Suppressor macrophage treated with lipopolysaccharide for 1 hour (primary cell): ENCODE results near the gene NDUFAF8.

Source experiments
- DNase-seq, 3 donors: peaks; one replicate each; pipeline ENCODE4 v3.0.0-alpha.2; 2020 to 2022

The NDUFAF8 gene

DNA sequence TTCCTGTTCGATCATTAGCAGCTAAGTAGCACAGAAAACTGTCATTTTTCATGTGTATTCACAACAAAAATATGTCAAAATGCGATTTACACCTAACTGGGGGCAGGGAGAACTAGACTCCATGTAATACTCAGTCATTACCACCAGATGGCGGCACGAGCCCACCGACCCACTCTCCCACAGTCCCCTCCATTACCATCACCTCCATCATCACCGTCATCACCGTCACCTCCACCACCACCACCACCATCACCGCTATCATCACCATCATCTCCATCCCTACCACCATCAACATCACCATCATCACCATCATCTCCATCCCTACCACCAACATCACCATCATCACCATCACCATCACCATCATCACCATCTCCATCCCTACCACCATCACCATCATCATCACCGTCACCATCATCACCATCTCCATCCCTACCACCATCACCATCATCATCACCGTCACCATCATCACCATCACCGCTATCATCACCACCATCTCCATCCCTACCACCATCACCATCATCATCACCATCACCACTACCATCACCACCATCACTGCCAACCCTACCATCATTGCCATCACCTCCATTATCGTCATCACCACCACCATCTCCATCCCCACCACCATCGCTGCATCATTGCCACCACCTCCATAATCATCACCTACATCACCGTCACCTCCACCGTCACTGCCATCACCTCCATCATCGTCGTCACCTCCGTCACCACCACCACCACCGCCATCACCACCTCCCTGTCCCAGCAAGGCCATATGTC lies 14.4 kb downstream of the NDUFAF8 start:
- peak; percentile 53 to 61 (median 57) for DNase-seq

DNA sequence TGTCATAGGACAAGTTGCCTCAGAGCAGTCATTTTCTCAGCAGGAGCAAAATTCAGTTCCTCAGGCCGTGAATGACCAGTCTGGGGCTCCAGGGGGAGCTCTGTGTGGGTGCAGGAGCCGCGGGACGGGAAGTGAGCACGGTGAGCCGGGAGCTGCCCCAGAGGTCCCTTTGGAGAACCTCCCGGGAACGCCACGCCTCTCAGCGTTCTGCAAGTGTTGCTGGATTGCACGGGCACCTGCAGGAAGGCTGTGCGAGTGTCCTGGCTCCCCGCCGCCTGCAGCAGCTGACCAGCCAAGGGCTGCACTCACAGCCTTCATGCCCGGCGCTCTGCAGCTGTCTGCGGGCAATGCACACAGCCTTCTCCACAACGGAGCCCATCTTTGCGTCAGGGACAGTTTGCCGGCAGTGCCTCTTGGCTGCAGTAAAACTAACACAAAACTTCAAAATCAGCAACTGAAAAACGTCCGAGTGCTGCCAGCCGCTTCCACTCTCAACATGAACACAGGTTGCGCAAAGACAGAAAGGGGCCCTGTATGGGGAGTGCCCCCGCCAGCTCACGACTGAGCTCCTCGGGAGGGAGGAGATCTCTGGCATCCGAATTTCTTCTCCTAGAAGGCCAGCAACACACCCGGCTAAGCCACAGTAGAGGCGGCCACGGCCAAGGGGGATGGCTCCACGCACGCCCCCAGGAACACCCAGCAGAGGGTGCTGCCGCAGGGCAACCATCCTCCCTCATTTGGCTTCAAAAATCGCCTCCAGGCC lies 16.0 kb downstream of the NDUFAF8 start:
- peak; percentile 89 to 90 (median 90) for DNase-seq

DNA sequence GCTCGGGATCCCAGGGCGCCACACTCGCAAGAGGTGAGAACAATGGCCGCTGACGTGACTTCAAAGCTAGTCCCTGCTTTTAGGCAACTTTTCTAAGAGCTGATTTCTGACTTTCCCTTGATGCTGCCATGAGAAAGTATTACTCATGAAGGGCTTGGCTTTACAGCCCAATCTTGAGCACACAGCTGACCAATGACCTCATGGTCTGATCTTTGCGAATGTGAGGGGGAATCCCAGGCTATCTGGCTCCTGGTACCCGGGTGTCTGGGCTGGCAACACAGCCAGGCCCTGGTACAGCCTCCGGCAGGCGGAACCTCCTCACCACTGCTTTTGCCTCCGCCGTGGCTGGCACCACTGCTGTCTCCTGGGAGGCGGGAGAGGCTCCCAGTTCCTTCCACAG lies 17.5 kb downstream of the NDUFAF8 start:
- DNase-seq = peak; percentile 78 to 88 (median 80)

DNA sequence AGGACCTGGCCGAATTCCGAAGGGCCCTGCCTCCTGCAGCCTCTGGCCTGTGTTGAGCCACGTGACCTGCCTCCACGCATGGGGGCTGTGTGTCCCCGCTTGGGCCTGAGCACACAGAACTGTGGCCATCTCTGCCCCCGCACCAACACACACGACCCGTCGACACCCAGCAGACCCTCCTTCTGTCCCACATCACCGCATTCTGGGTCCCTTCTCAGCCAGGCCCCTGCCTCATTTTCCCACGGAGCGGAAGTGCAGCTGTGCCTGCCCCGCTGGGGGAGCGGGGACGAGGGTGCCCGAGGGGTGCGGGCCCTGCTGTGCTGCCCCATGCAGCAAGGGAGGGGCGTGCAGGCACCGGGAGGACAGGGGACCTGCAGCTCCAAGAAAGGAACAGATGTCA lies 18.4 kb downstream of the NDUFAF8 start:
- no peak for DNase-seq

DNA sequence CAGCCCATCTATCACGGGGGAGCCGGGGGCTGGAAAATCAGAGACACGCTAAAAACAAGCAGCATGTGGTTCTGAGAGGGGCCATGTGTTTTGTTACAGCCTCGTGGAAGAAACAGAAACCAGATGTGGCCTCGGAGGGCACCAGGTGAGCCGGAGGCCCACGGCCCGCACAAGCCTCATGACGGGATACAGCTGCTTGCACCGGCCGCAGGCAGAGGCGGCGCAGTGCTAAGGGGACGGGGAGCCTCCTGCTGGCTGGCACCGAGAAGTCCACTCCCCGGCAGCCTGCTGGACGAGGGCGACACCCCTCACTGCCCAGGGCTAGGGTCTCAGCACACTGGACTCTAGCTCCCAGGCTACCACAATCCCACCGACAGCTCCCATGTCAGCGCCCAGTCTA lies 19.2 kb downstream of the NDUFAF8 start:
- no peak for DNase-seq

DNA sequence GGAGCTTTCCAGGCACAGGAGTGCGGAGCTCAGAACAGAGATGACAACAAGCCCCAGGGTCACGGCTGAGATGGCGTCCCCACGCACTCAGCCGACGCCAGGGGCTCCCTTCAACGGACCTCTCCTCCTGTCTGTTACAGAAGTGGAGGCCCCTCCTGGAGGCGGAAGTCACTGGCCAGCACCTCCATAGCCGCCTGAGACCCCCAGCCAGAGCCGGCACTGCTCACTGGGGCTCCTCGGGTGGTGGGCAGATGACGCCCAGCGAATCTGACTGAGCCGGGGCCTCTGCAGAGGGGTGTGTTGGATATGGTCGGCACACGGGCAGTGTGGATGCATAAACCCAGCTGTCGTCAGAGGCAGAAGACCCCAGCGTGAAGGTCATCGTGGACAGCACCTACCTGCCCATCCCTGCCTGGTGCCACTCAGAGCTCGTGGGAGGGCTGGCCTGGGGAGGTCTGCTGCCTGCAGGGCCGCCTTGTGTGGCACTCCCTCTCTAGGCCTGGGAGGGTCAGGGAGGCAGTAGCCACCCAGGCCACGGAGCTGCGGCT lies 20.0 kb downstream of the NDUFAF8 start:
- DNase-seq = no peak

DNA sequence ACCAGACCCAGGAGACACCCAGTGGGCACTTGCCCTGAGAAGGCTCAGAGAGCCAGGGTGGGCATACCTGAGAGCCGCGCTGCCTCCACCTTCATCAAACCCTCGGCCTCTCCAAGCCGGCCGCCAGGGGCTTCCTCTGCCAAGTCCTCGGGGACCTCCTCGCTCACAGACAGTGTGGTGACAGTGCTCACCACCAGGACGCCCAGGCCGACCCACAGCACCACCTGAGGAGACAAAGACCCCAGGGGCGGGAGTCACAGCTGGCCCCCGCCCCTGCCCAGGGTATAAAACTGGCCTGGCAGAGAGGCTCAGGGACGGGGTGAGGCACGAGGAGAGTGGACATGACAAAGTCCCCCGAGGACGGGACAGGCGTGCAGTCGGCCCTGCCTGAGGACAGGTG lies 21.1 kb downstream of the NDUFAF8 start:
- no peak for DNase-seq

DNA sequence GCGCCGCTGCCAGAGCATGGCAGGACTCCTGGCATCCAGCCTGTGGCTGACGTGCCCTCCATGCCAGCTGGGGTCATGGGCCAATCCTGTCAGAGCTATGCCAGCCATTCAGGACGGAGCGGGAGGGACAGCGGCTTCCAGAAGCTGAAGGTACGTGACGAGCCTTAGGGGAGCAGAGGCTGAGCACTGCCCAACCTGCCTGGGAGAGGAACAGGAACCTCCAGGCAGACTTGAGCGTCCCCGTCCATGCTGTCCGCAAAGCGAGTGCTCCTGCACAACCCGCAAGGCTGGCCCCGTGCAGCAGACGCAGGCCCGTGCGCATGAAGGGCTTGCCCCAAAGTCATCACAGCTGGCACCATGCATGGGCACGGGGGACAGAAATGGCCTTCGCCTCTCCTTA lies 21.5 kb downstream of the NDUFAF8 start:
- no peak for DNase-seq

DNA sequence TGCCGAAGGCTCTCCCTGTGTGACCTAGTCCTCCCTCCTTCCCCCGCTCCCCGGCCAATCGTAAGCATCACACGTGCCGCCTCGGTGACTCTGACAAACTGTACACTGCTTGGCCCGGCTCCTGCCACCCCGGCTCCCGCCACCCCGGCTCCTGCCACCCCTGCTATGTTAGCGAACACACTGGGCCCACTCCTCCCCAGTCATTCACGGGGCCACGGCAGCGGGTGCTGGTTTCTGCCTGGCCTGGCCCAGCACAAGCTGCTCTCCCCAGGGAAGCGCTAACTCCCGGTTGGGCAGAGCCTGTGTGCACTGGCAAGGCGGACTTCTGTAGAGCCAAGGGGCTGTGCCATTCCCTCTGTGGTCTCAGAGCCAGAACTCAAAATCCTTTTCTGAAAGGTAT lies 22.0 kb downstream of the NDUFAF8 start:
- DNase-seq = no peak

DNA sequence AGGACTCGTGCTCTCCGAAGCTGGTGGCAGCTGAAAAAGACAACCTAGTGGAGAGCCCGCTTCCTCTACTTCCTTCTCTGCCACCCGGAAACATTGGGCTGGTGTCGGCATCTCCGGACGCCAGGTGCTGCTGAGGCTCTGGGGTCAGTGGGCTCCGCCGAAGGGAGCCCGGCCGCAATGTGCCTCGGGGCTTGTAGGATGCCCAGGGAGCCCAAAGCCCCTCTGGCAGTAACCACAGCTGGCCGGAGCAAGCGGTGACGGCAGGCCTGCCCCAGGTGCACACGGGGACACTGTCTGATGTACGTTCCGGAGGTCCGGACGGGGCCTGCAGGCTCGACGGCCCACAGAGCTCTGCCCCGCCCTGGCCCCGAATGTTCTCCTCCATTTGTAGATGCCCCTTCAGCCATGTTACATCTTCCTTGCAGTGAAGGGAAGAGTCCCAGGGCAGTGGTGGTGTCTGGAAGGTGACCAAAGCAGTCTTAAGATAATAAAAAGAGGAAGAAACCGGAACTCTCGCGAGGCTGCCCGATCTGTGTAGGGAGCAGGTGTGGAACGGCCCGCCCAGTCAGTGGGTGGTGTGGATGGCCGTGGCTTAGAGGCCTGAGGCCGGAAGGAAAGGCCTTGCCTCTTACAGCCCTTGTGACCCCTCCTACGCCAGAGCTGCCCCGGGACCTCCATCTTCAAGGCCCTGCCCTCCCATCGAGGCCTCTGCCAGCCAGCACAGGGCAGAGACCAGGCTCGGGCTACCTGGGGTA lies 22.6 kb downstream of the NDUFAF8 start:
- no peak for DNase-seq

DNA sequence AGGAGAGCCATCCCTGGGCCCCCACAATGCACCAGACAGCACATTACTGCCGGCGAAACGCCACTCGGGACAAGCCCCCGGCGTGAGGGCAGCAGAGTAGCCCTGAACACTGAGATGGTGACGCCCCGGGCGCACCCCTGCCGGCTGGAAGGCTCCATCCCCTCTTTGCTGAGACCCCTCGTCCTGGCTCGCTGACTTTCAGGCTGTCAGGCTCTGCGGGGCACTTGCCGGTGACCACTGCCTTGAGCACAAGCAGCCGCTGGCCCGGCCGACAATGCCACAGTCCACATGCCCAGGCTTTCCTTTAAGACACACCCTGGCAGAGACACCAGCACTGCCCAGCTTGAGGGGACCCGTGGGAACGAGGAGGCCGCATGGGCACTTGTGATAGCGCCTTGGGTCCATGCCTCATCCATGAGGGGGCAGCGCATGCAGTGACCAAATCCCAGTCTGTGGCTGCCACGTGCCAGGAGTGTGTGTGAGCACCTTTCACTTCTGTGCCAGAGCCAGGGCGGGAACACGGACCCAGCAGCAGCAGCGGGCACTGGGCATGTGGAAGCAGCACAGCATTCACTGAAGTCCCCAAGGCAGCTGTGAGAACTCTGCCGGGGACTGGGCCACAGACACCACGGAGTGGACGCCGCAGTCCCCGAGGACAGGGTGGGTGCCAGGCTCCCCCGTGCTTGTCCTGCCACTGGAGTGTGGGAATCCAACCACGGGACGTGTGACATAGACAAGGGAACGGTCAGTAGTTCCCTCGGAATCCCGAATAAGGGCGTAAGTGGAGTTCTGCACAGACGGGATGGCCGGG lies 24.5 kb downstream of the NDUFAF8 start:
- no peak for DNase-seq

DNA sequence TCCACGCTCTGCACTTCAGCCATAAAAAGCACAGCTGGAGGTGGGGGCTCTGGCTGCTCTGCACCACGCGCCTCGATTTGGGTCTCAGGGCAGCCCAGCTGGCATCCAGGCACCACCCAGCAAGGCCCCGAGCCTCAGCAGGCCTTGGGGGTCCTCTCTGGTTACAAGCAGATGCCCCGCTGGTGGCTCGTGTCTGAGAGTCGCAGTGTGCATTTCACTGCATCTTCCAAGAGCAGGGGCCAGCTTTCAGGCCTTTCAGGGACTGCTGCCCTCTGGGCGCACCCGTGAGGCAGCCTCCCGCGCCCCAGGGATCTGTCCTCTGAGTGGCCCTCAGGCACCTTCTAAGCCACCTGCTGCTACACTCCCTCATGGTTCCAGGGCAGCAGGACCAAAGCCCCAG lies 25.5 kb downstream of the NDUFAF8 start:
- DNase-seq = no peak

DNA sequence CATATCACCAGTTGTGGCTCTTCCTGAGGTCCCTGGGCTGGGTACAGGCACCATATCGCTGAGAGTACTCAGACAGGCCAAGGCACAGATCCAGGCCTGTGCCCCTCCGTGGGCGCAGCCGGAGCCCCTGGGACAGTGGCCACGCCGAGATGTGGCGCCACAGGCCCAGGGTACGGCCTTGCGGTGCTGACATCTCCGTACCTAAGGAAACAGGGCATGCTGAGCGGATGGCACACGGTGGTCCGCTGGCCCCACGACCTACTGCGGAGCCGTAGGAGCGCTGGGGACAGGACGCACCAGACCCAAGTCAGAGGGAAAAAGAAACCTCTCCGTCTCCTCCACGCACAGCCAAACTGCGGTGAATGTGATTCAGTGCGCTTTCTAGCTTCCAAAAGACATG lies 26.5 kb downstream of the NDUFAF8 start:
- no peak for DNase-seq

DNA sequence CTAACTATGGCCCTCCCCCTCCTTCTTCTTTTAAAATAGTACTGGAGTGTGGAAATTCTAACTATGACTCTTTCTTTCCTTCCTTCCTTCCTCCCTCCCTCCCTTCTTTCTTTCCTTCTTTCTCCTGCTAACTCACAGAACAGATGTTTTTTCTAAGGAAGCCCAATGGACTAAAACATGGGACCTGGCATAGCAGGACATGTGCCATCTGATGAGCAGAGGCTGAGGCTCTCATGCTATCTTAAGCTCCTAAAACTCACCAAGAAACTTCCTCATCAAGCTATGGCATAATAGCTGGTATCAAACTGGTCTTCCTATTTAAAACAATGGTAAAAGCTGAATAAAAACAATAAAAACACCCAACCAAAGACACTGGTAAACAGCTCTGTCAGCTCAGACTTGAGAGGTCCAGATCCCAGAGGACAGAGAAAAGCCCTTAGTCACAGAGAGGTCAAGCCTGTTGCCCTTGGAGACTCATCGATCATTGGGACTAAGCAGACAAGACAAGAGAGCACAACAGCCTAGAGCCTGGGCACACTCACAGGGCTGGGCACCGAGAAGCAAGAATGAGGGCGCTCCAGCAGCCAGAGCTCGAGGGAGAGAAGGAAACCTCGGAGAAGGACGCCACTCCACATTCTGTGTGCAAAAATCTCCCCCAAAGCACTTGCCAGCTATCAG lies 28.4 kb downstream of the NDUFAF8 start:
- no peak for DNase-seq

DNA sequence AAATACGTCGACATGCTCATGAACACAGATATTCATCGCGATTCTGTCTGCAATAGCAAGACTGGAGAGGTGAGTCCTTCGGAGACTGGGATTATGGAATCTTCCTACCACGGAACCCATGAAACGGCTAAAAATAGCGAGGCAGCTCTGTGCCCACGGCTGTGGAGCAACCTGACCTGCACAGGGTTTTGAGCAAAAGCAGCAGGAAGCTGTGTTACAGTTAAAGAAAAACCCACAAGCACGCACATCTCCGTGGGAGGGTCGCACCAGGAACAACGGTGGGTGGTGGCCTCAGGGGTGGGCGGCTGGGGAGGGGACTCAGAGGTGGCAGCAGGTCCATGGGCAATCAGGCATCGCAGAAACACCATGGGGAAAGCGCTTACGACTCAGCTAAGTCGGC lies 31.2 kb downstream of the NDUFAF8 start:
- peak in 2 of 3 donors; percentile 25 to 31 for DNase-seq

DNA sequence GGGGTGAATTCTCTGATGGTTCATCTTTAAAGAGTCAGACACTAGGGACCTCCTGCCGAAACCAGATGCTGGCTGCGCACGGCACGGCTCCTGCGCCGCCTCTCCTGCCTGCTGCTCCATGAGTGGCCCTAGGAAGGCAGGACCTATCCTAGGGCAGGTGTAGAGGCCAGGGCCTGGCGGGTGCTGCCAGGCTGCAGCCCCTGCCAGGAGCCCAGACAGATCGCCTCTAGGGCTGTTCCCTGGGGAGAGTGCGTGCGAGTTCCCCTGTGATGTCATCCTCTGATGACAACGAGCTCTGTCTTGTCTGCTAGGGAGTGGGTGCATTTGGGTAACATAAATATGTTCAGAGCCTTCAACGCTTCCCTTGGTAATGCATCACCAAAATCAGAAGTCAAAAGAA lies 32.1 kb downstream of the NDUFAF8 start:
- peak; percentile 20 to 36 (median 31) for DNase-seq

DNA sequence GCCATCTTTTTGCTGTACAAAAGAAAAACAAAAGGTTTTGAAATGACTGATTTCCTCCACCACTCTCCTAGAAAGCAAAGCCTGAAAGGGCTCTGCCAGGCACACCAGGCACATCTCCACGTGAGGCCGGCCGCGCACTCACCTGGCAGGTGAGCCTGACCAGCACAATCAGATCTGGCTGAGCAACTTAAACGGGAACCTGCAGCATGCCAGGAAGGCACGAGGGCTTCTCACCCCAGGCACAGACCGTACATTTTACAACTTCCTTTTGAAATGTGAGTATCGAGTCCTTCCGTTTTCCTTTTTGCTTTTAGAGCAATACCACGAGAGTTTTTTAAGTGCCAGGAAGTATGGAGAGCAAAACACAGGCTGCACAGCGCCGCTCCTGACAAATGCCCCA lies 33.5 kb downstream of the NDUFAF8 start:
- DNase-seq = peak in 2 of 3 donors; percentile 24 to 31

DNA sequence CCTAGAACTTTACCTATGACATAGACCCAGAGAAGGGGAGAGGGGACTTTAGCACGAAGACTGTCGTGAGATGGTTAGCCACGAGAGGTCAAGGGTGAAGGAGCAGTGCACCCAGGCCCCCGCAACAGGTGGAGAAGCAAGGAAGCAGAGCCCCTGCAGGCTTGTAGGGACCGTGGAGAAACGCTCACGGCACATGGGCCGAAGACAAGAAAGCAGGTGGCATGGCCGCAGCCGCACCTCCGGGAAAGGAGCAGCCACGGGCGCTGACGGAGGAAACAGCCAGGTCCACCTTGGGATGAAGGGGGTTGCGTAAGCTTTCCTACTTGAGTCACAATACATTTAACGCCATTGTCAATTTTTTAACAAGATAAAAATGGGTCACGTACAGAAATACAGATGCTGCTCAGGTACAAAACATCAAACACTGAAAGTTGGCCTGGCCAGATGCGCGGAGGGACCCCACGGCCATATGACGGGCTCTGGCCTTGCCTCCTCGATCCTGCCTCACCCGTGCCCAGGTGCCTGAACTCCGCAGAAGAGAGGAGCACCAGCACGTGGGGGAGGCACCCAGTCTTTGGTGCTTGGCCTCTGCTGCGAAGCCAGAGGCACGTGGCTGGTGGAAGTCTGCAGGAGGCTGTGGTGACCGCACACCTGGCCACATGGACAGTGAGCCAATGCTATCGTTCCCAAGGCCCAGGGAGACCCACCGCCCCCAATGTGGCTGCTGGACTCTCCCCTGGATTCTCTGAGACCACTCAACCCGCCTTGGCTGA lies 34.8 kb downstream of the NDUFAF8 start:
- DNase-seq = no peak

DNA sequence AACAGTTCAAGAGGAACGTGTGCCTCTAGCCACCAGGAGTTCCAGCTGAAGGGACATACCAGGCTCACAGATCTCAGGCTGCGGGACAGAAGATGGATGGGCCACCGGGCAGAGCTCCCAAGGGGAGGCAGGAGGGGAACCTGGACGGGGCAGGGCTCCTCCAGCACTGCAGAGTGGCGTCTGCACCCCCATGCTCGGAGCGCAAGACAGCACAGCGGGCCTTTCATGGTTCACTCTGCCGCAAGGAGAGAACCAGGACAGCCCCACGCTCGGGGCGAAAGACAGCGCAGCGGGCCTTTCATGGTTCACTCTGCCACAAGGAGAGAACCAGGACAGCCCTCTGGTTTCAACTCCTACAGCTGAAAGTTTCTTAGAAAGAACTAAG lies 35.3 kb downstream of the NDUFAF8 start:
- no peak for DNase-seq

DNA sequence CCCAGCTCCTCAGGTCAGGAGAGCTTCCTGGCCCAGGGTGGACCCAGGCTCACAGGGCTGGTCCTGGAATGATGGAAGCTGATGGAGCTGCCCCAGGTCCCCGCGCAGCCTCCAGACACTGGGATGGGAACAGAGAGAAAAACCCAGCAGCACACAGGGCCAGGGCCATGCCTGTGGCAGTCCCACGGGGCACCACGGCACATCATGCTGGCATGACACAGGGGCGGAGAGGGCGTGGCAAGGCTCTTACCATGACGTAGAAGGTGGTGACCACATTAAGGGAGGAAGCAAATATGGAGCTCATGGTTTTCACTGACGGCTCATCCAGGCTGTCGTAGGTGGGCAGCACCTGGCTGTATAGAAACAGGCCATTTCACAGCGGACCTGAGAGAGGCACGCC lies 37.7 kb downstream of the NDUFAF8 start:
- DNase-seq = no peak

DNA sequence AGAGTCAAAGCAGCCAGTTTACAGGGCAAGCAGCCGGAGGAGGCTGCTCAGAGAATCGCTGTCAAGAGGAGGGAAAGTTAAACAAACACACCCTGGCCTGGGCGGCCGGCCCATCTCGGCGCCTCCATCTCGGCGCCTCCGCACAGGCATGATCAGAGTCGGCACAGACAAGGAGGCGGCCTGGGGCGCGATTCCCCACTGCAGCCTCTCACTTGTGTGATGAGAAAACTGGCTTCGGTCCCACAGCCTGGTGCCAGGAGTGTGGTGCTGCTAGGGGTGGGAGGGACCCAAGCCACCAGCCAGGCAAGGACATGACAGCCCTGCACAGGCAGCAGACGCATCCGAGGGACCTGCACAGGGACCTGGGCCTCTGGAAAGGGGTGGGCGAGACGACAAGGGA lies 38.3 kb downstream of the NDUFAF8 start:
- no peak for DNase-seq
